ENCODE data around the gene IL10RA.
"Not testable (repeated sequence)": the region's sequence is repeated elsewhere in the genome, so short reads cannot be mapped to it uniquely, and the experiment has no call there.

IL10RA gene

GRCh38 chr11:117993988-117994745, 8.0 kb downstream of the IL10RA start:
- DNase-seq: no peak

DNA sequence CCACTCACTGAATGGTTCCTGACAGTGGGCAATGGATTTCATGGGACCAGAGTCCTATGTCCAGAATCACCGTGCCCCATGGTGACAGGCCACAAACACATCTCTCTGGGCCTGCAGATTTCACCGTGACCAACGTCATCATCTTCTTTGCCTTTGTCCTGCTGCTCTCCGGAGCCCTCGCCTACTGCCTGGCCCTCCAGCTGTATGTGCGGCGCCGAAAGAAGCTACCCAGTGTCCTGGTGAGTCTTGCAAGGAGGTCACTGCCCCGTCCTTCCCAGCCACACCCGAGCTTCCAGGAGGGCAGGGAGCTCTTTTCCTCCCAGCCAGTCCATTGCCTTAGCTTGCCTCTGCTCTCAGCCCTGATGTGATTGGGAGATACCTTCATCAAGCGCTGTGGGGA, 9.3 kb downstream of the IL10RA start:
- no peak for DNase-seq

GRCh38 chr11:117996058-117996457, 9.9 kb downstream of the IL10RA start:
- DNase-seq: no peak

DNA sequence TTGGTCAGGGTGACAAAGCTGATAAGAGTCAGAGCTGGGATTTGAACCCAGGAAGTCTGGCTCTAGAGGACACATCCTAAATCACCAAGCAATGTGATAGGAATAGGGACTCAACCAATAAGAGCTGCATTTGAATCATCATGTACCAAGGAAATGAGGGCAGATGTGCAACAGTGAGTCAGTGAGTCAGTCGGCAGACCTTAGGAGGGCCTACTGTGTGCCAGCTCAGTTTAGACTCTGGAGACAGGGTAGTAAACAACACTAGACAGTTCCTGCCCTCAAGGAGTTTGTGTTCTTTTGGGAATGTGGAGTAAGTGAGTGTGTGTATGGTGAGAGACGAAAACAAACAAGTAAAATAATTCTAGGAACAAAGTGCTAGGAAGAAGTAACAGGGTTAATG, 11.2 kb downstream of the IL10RA start:
- DNase-seq: no peak

DNA sequence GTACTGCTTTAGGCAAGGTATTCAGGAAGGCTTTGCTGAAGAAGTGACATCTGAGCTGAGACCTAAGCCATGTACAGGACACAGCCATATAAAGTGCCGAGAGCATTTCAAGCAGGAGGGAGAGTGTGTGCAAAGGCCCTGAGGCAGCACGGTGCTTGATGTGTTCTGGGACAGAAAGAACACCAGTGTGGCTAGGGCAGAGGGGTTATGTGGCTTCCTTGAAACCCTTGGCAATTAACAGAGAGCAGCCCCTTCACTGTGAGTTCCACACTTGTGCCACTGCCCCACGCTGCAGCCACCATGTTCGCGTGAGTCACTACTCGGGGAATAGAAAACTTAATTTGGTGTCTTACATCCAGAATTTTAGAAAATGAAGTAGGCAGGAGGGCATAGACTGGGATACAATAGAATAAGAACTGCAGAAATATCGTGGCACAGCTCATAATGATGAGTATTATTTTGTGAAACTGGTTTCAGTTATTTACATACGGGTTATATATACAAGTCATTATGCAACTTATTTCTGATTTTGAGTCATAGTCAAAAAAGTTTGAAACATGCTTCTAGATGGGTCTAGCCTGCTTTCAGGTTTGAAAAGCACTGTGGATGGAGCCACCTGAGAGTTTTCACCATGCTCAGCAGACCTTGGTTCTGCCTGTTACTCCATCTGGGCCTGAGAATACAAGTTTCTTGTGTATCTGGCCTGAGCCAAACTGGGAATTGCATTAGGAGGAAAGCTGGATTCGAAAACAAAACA, 11.8 kb downstream of the IL10RA start:
- no peak for DNase-seq

- no peak for DNase-seq
Measured at GRCh38 chr11:117998664-117999353, 12.6 kb downstream of the IL10RA start.

DNA sequence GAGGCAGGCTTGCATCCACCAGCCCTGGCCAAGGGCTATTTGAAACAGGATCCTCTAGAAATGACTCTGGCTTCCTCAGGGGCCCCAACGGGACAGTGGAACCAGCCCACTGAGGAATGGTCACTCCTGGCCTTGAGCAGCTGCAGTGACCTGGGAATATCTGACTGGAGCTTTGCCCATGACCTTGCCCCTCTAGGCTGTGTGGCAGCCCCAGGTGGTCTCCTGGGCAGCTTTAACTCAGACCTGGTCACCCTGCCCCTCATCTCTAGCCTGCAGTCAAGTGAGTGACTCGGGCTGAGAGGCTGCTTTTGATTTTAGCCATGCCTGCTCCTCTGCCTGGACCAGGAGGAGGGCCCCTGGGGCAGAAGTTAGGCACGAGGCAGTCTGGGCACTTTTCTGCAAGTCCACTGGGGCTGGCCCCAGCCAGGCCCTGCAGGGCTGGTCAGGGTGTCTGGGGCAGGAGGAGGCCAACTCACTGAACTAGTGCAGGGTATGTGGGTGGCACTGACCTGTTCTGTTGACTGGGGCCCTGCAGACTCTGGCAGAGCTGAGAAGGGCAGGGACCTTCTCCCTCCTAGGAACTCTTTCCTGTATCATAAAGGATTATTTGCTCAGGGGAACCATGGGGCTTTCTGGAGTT, 13.3 kb downstream of the IL10RA start:
- DNase-seq: no peak

GRCh38 chr11:118000067-118000849, 14.1 kb downstream of the IL10RA start:
- DNase-seq: no peak

DNA sequence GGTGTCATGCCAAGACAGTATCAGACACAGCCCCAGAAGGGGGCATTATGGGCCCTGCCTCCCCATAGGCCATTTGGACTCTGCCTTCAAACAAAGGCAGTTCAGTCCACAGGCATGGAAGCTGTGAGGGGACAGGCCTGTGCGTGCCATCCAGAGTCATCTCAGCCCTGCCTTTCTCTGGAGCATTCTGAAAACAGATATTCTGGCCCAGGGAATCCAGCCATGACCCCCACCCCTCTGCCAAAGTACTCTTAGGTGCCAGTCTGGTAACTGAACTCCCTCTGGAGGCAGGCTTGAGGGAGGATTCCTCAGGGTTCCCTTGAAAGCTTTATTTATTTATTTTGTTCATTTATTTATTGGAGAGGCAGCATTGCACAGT, 14.6 kb downstream of the IL10RA start:
- DNase-seq: no peak

DNA sequence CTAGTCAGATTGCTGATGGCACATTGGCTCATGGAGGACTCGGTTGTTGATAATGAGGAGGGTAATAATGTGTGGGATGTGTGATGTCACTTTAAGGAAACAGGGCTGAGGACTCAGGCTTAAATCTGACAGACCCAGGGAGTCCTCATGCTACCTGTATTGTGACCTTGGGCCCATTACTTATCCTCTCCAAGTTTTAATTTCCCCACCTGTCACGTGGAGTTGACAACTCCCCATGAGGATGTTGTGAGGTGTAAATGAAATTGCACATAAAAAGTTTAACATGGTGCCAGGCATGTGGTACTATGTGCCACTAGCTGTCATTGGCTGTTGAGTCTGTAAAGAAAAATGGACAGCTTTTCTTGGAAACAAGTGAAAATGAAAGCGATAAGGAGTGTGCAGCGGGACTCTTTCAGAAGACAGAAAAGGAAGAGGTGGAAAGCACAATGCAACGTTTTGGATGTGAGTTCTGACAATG, 15.3 kb downstream of the IL10RA start:
- peak; percentile 81 for DNase-seq

DNA sequence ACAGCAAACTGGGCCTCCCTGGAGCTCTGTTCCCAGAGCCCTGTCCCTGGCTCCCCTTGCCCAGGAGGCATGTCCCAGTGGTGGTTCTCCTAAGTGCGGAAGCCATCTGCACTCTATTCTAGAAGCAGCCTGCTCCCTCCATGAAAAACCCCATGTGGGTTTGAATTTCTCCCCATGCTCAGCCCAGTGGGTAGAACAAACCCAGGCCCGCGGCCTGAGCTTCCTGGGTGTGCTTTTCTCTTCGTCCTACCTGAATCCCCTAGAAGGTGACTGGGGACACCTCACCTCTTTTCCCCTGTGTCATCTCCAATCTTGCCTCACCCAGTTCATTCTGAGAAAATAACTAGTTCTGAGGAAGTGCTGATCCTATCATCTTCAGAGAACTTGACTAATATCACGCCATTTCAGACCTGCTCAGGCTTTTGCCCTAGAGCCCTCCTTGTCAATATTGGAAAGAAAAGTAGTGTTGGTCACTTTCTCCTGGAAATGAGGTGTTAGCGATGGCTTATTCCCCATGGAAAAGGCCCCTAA, 15.9 kb downstream of the IL10RA start:
- DNase-seq: peak; percentile 64

GRCh38 chr11:118002541-118003423, 16.6 kb downstream of the IL10RA start:
- peak; percentile 98 for DNase-seq

GRCh38 chr11:118003456-118003855, 17.3 kb downstream of the IL10RA start:
- no peak for DNase-seq

- DNase-seq: no peak
Measured at GRCh38 chr11:118004543-118005223, 18.5 kb downstream of the IL10RA start.

DNA sequence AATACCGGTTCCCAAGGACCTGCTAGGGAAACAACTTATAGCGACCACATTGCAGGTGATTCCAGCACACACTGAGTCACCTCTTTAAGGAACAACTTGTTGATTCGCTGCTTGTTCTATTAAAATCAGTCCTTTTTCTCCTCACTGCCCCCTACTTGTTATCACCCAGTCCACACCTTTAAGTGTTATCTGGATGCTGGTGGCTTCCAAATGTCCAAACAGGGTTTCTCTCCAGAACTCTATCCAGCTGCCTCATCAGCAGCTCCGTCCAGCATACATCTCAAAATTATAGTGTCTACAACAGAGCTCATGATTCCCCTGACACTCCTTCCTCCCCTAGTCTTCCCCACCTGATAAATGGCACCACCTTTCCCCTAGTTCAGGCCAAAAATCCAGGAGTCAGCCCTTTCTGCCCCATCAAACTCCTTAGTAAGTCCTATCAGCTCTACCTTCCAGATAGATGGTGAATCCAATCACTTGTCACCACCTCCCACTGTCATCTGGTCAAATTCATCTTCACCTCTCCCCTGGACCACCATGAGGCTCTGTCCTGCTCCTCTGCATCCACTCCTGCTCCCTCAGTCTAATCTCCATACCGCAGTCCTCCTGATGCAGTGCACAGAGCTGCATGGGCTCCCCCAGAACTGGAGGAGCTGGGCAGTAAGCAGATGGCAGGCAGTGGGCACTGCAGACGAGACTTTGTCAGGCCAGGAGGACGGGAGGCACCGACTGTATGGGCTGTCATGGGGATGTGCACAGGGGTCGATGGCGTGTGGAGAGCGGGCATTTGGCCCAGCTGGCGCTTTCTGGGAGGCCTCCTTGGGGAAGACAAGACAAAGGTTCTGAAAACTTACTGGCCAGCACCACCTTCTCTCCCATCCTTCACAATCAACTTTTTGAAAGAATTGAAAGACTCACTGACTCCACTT, 19.3 kb downstream of the IL10RA start:
- DNase-seq: no peak

DNA sequence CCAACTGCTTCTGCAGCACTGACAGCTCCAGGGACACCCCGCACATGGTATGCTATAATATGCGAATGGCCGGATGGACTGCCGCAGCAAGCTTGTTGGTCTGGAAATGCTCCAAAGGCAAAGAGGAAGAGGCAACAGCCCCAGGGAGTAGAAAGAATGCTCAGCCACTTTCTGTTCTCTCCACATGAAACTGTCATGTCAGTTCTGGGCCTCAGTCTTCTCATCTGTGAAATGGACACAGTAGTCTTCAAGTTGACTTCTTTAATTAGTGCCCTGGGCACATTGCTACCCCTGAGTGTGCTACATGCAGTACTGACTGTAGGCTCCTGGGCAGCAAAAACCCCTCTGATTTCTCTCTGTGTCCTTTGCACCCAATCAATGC, 19.9 kb downstream of the IL10RA start:
- DNase-seq: no peak

DNA sequence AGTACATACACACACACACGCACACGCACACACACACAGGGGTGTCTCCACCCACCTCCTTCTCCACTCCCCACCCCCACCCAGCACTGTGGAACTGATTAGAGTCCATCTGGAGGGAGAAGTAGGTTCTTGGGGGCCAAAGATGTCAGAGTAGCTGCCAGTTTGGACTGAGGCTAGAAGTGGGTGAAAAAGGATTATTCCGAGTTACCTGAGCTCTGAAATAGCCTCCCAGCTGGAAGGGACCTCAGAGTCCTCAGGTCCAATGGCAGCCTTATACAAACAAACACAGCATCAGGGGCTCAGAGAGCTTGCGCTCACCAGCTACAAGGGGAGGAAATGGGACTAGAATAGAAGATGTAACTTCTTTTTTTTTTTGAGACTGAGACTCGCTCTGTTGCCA, 20.8 kb downstream of the IL10RA start:
- no peak for DNase-seq

- not testable (repeated sequence) for DNase-seq
Measured at GRCh38 chr11:118007563-118008270, 21.5 kb downstream of the IL10RA start.
